WTC11 (cell line): ENCODE measurements around the gene ENG. TPM values are rescaled to one million over a fixed set of nuclear protein-coding genes. Genes with fewer than 3 reads are reported as not detected.
"Not testable (repeated sequence)": the region's sequence is repeated elsewhere in the genome, so short reads cannot be mapped to it uniquely, and the experiment has no call there.

ENCODE experiments used
- ATAC-seq: fragments of 200-7000 bp; cut with Tn5 transposase; 2 replicates; pipeline ENCODE4 v1.10.0; 2021; ENCODE audit warnings: mild to moderate bottlenecking, moderate library complexity
- CTCF ChIA-PET: fragments of 300-600 bp; sonication (Branson Sonifier 250); formaldehyde crosslinking; loops from one replicate; lab custom pipeline; 2021; ENCODE audit warnings: antibody characterized with exemption; lab: Charles Lee
- POLR2A ChIA-PET: fragments of 350-600 bp; sonication (Branson Sonifier 250); formaldehyde crosslinking; loops from one replicate; lab custom pipeline; 2021; ENCODE audit warnings: antibody characterized with exemption; lab: Charles Lee
- DNase-seq: peaks from one replicate; pipeline ENCODE4 v3.0.0; 2021; ENCODE audit warnings: low spot score
- H3K27ac Mint-ChIP-seq: 2 replicates; pipeline ENCODE4 v1.8.0; 2021; ENCODE audit warnings: mixed read lengths
- H3K27me3 Mint-ChIP-seq: 2 replicates; pipeline ENCODE4 v1.8.0; 2021; ENCODE audit warnings: low read depth, mild to moderate bottlenecking, moderate library complexity, mixed read lengths
- H3K36me3 Mint-ChIP-seq: 2 replicates; pipeline ENCODE4 v1.8.0; 2021; ENCODE audit warnings: mixed read lengths
- H3K4me1 Mint-ChIP-seq: 2 replicates; pipeline ENCODE4 v1.8.0; 2022; ENCODE audit warnings: mixed read lengths
- H3K4me3 Mint-ChIP-seq: 2 replicates; pipeline ENCODE4 v1.8.0; 2021; ENCODE audit warnings: mild to moderate bottlenecking, moderate library complexity, mixed read lengths
- H3K9me3 Mint-ChIP-seq: 2 replicates; pipeline ENCODE4 v1.8.0; 2021; ENCODE audit warnings: mixed read lengths
- ATF3 ChIP-seq: sonication (generic); formaldehyde crosslinking; conservative IDR thresholded peaks from 2 replicates; pipeline ENCODE4 v1.8.1; 2022; ENCODE audit warnings: mild to moderate bottlenecking, missing genetic modification reagents
- CBFB ChIP-seq: sonication (generic); formaldehyde crosslinking; IDR thresholded peaks from 2 replicates; pipeline ENCODE4 v1.8.1; 2022; ENCODE audit warnings: mild to moderate bottlenecking, low read depth, missing genetic modification reagents
- ELF4 ChIP-seq: sonication (generic); formaldehyde crosslinking; IDR thresholded peaks from 2 replicates; pipeline ENCODE4 v1.8.1; 2022; ENCODE audit warnings: low read depth, mild to moderate bottlenecking, moderate library complexity, missing genetic modification reagents
- ERG ChIP-seq: fragments of 250-450 bp; sonication (Bioruptor Pico); IDR thresholded peaks from 2 replicates; pipeline ENCODE4 v1.8.0; 2021; ENCODE audit warnings: mild to moderate bottlenecking
- FOXJ3 ChIP-seq: sonication (generic); formaldehyde crosslinking; IDR thresholded peaks from 2 replicates; pipeline ENCODE4 v1.9.0; 2021; ENCODE audit warnings: missing genetic modification reagents, mild to moderate bottlenecking, borderline replicate concordance
- FOXP1 ChIP-seq: sonication (generic); formaldehyde crosslinking; IDR thresholded peaks from 2 replicates; pipeline ENCODE4 v1.8.0; 2022; ENCODE audit warnings: missing genetic modification reagents, mild to moderate bottlenecking, moderate library complexity, borderline replicate concordance
- HMGXB4 ChIP-seq: sonication (generic); formaldehyde crosslinking; IDR thresholded peaks from 2 replicates; pipeline ENCODE4 v1.8.1; 2023; ENCODE audit warnings: mild to moderate bottlenecking, moderate library complexity, missing genetic modification reagents
- KAT7 ChIP-seq: sonication (generic); formaldehyde crosslinking; IDR thresholded peaks from 2 replicates; pipeline ENCODE4 v1.8.1; 2023; ENCODE audit warnings: missing genetic modification reagents, mild to moderate bottlenecking, borderline replicate concordance
- NFE2L1 ChIP-seq: sonication (generic); formaldehyde crosslinking; IDR thresholded peaks from 2 replicates; pipeline ENCODE4 v1.8.1; 2023; ENCODE audit warnings: missing genetic modification reagents
- NFYB ChIP-seq: sonication (generic); formaldehyde crosslinking; conservative IDR thresholded peaks from 2 replicates; pipeline ENCODE4 v1.8.0; 2022; ENCODE audit warnings: low read depth, missing genetic modification reagents
- NR1H2 ChIP-seq: sonication (generic); formaldehyde crosslinking; IDR thresholded peaks from 2 replicates; pipeline ENCODE4 v1.9.0; 2021; ENCODE audit warnings: mild to moderate bottlenecking, moderate library complexity, missing genetic modification reagents
- NR2C2 ChIP-seq: sonication (generic); formaldehyde crosslinking; IDR thresholded peaks from 2 replicates; pipeline ENCODE4 v1.8.0; 2022; ENCODE audit warnings: mild to moderate bottlenecking, missing genetic modification reagents
- RORB ChIP-seq: fragments of 250-450 bp; sonication (Bioruptor Pico); IDR thresholded peaks from 2 replicates; pipeline ENCODE4 v1.9.0; 2021; ENCODE audit warnings: mild to moderate bottlenecking
- SOX15 ChIP-seq: fragments of 250-450 bp; sonication (Bioruptor Pico); IDR thresholded peaks from 2 replicates; pipeline ENCODE4 v1.9.0; 2021; ENCODE audit warnings: mild to moderate bottlenecking
- SP1 ChIP-seq: sonication (generic); formaldehyde crosslinking; conservative IDR thresholded peaks from 2 replicates; pipeline ENCODE4 v1.8.1; 2022; ENCODE audit warnings: missing genetic modification reagents
- TEAD1 ChIP-seq: sonication (generic); formaldehyde crosslinking; IDR thresholded peaks from 2 replicates; pipeline ENCODE4 v1.8.0; 2022; ENCODE audit warnings: mild to moderate bottlenecking, missing genetic modification reagents
- TEAD4 ChIP-seq: sonication (generic); formaldehyde crosslinking; IDR thresholded peaks from 2 replicates; pipeline ENCODE4 v1.8.0; 2022; ENCODE audit warnings: mild to moderate bottlenecking, missing genetic modification reagents
- ZBTB21 ChIP-seq: sonication (generic); formaldehyde crosslinking; IDR thresholded peaks from 2 replicates; pipeline ENCODE4 v1.8.1; 2023; ENCODE audit warnings: mild to moderate bottlenecking, missing genetic modification reagents, borderline replicate concordance
- ZMAT4 ChIP-seq: fragments of 250-450 bp; sonication (Bioruptor Pico); IDR thresholded peaks from 2 replicates; pipeline ENCODE4 v1.9.0; 2021; ENCODE audit warnings: mild to moderate bottlenecking
- ZNF263 ChIP-seq: sonication (generic); formaldehyde crosslinking; IDR thresholded peaks from 2 replicates; pipeline ENCODE4 v1.8.1; 2022; ENCODE audit warnings: low read depth, mild to moderate bottlenecking, moderate library complexity, missing genetic modification reagents
- ZNF396 ChIP-seq: fragments of 250-450 bp; sonication (Bioruptor Pico); IDR thresholded peaks from 2 replicates; pipeline ENCODE4 v1.8.0; 2021; ENCODE audit warnings: mild to moderate bottlenecking, moderate library complexity, borderline replicate concordance
- ZNF416 ChIP-seq: fragments of 250-450 bp; sonication (Bioruptor Pico); IDR thresholded peaks from 2 replicates; pipeline ENCODE4 v1.9.0; 2021; ENCODE audit warnings: mild to moderate bottlenecking, inconsistent platforms
- ZNF423 ChIP-seq: fragments of 250-450 bp; sonication (Bioruptor Pico); IDR thresholded peaks from 2 replicates; pipeline ENCODE4 v2.1.2; 2022; ENCODE audit warnings: mild to moderate bottlenecking, moderate library complexity
- total RNA-seq: library from RNA; stranded (reverse); gene quantifications from 3 replicates; pipeline ENCODE4 v1.2.3, GENCODE V29; 2021
- TF ChIP-seq, protein P1 (sequence below): sonication (generic); formaldehyde crosslinking; IDR thresholded peaks from 2 replicates; pipeline ENCODE4 v1.8.0; 2022; ENCODE audit warnings: mild to moderate bottlenecking, missing genetic modification reagents
- TF ChIP-seq, protein P2 (sequence below): sonication (generic); formaldehyde crosslinking; IDR thresholded peaks from 2 replicates; pipeline ENCODE4 v1.8.1; 2022; ENCODE audit warnings: low read depth, missing genetic modification reagents, borderline replicate concordance

Gene ENG
- total RNA-seq, 1 experiment from 2014 or later, result 4.4 TPM

DNA sequence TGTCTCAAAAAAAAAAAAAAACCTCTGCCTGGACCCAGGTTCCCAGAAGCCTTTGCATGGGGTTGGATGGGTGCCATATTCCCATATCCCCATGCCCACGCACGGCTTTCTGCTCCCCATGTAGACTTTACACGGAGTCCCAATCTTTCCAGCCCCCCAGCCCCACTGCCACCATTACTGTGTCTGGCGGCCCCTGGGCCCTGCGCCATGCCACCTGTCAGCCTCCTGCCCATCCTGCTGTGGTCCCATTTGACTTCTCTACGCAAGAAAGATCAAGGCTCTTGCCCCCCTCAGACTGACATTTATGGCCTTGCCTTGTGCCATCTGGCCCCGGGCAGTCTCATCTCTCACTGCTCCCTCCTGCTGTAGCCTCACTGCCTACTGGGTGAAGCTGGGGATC lies 29.5 kb upstream of the ENG start:
- H3K27ac Mint-ChIP-seq, result peak overlapping the region; percentile 65
- TF ChIP-seq ZNF416 (CRISPR knock-in tag), result no peak
- no peak for TF ChIP-seq ZMAT4 (CRISPR knock-in tag)
- TF ChIP-seq ELF4 (CRISPR knock-in tag), result no peak
- TF ChIP-seq FOXJ3, result no peak
- TF ChIP-seq KAT7 (CRISPR knock-in tag), result no peak
- no peak for TF ChIP-seq ATF3 (CRISPR knock-in tag)
- no peak for TF ChIP-seq ZBTB21 (CRISPR knock-in tag)
- TF ChIP-seq, protein P1, sequence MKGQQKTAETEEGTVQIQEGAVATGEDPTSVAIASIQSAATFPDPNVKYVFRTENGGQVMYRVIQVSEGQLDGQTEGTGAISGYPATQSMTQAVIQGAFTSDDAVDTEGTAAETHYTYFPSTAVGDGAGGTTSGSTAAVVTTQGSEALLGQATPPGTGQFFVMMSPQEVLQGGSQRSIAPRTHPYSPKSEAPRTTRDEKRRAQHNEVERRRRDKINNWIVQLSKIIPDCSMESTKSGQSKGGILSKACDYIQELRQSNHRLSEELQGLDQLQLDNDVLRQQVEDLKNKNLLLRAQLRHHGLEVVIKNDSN, result no peak
- TF ChIP-seq ZNF396 (CRISPR knock-in tag), result no peak
- TF ChIP-seq NR1H2 (CRISPR knock-in tag), result no peak
- no peak for TF ChIP-seq SOX15 (CRISPR knock-in tag)
- TF ChIP-seq CBFB (CRISPR knock-in tag), result no peak
- no peak for TF ChIP-seq HMGXB4
- no peak for TF ChIP-seq NR2C2 (CRISPR knock-in tag)
- TF ChIP-seq, protein P2, sequence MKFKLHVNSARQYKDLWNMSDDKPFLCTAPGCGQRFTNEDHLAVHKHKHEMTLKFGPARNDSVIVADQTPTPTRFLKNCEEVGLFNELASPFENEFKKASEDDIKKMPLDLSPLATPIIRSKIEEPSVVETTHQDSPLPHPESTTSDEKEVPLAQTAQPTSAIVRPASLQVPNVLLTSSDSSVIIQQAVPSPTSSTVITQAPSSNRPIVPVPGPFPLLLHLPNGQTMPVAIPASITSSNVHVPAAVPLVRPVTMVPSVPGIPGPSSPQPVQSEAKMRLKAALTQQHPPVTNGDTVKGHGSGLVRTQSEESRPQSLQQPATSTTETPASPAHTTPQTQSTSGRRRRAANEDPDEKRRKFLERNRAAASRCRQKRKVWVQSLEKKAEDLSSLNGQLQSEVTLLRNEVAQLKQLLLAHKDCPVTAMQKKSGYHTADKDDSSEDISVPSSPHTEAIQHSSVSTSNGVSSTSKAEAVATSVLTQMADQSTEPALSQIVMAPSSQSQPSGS (CRISPR knock-in tag), result no peak
- TF ChIP-seq TEAD1 (CRISPR knock-in tag), result no peak
- no peak for TF ChIP-seq RORB
- no peak for DNase-seq
- no peaks in the 10 kb centered on the region for H3K27me3 Mint-ChIP-seq
- peaks cover 24% of the 10 kb centered on the region for H3K36me3 Mint-ChIP-seq
- peaks cover 16% of the 10 kb centered on the region for H3K4me1 Mint-ChIP-seq
- ChIA-PET CTCF (interaction anchor here (2.2 to 3.6 kb wide), 2 partner anchors 15 to 33 kb away, joined by 7 to 32 read pairs; partner anchors contain the start of gene ST6GALNAC4), POLR2A (interaction anchor here (1.0 kb wide), 1 partner anchor 11 kb away, joined by 3 read pairs; no protein-coding TSS in a partner anchor)
- no peak for ATAC-seq
- H3K9me3 Mint-ChIP-seq, result no peaks in the 10 kb centered on the region
- no peak overlapping the region for H3K4me3 Mint-ChIP-seq

- H3K4me3 Mint-ChIP-seq, POLR2A ChIA-PET, ATAC-seq, H3K27ac Mint-ChIP-seq, DNase-seq, H3K9me3 Mint-ChIP-seq, H3K27me3 Mint-ChIP-seq: not testable (repeated sequence)
- CTCF ChIA-PET, result interaction anchor here (1.0 to 3.6 kb wide), 3 partner anchors 13 to 57 kb away, joined by 3 to 32 read pairs (median 13); no protein-coding TSS in a partner anchor
- Mint-ChIP-seq H3K4me1 (peaks cover 24% of the 10 kb centered on the region), H3K36me3 (peaks cover 11% of the 10 kb centered on the region)
These were observed 27.3 kb upstream of the ENG start for GRCh38 chr9:127881715-127882114.

DNA sequence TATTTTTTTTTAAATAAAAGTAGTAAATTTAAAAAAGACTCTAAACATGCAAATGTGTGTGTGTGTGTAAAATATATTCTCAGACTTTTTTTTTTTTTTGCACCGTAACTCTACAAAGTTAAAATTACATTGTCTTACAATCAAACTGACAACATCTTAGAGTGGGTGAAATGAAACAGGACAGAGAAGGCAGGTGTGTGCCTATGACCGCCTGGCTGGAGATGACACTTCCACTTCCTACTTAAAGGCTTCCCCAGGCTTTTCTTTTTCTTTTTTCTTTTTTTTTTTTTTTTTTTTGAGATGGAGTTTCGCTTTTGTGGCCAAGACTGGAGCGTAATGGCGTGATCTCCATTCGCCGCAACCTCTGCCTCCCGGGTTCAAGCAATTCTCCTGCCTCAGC lies 25.7 kb upstream of the ENG start:
- no peak overlapping the region for H3K27ac Mint-ChIP-seq
- CTCF ChIA-PET, result interaction anchor here (3.6 kb wide), 1 partner anchor 11 kb away, joined by 32 read pairs; no protein-coding TSS in a partner anchor
- no peaks in the 10 kb centered on the region for H3K9me3 Mint-ChIP-seq
- POLR2A ChIA-PET, result no interaction called here
- peaks cover 5% of the 10 kb centered on the region; the same call in 1 of the 2 replicates for H3K36me3 Mint-ChIP-seq
- H3K27me3 Mint-ChIP-seq, result no peaks in the 10 kb centered on the region
- no peak overlapping the region for H3K4me3 Mint-ChIP-seq
- peaks cover 17% of the 10 kb centered on the region for H3K4me1 Mint-ChIP-seq
- ATAC-seq (no peak), DNase-seq (no peak)
- TF ChIP-seq ZNF416 (CRISPR knock-in tag), result no peak
- no peak for TF ChIP-seq SP1 (CRISPR knock-in tag)
- TF ChIP-seq TEAD4 (CRISPR knock-in tag), result no peak
- TF ChIP-seq ZNF263 (CRISPR knock-in tag), result no peak
- no peak for TF ChIP-seq FOXP1 (CRISPR knock-in tag)
- TF ChIP-seq ZMAT4 (CRISPR knock-in tag), result no peak
- no peak for TF ChIP-seq HMGXB4
- no peak for TF ChIP-seq ZNF423
- TF ChIP-seq ERG (CRISPR knock-in tag), result no peak
- no peak for TF ChIP-seq NFYB (CRISPR knock-in tag)
- TF ChIP-seq NFE2L1, result no peak
